Coronary artery (tissue), 2 donors: Measurements from ENCODE around the gene SNX33.
"Not testable (repeated sequence)": the region's sequence is repeated elsewhere in the genome, so short reads cannot be mapped to it uniquely, and the experiment has no call there.

Experiments
- DNase-seq: peaks from one replicate; pipeline ENCODE4 v3.0.0-alpha.2; 2017; ENCODE audit warnings: low spot score
- H3K27ac ChIP-seq, 2 donors: fragments of 200-600 bp; sonication (generic); one replicate each; pipeline ENCODE4 v1.5.1; 2016 to 2019
- H3K4me3 ChIP-seq: fragments of 200-600 bp; sonication (generic); 2 replicates; pipeline ENCODE4 v1.5.1; 2016; ENCODE audit warnings: mild to moderate bottlenecking, moderate library complexity
- TF ChIP-seq, protein P1 (sequence below): fragments of 200-600 bp; sonication (generic); IDR thresholded peaks from one replicate; pipeline ENCODE4 v1.5.1; 2019; ENCODE audit warnings: antibody characterized with exemption

Gene SNX33

DNA sequence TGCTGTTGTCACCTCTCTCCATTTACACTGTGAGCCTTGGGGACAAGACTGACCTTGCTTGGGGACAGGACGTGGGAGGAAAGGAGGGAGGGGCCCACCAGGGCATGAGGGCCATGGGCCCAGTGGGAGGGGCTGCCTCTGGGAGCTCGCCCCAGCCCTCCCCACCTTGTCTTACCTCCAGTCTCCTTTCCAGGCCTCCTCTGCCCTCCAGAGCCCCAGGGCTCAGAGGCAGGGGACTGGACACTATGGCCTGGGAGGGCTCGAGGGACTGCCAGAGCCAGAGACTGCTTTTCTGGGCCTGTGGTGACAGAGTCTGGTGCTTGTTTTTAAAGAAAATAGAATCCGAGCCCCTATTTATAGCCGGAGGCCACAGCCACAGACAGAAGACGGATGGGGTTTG lies 54.7 kb downstream of the SNX33 start:
- H3K27ac ChIP-seq, result peak overlapping the region; percentile 95 to 98
- H3K4me3 ChIP-seq, result peak overlapping the region; percentile 13
- no peak for DNase-seq
- TF ChIP-seq, protein P1, sequence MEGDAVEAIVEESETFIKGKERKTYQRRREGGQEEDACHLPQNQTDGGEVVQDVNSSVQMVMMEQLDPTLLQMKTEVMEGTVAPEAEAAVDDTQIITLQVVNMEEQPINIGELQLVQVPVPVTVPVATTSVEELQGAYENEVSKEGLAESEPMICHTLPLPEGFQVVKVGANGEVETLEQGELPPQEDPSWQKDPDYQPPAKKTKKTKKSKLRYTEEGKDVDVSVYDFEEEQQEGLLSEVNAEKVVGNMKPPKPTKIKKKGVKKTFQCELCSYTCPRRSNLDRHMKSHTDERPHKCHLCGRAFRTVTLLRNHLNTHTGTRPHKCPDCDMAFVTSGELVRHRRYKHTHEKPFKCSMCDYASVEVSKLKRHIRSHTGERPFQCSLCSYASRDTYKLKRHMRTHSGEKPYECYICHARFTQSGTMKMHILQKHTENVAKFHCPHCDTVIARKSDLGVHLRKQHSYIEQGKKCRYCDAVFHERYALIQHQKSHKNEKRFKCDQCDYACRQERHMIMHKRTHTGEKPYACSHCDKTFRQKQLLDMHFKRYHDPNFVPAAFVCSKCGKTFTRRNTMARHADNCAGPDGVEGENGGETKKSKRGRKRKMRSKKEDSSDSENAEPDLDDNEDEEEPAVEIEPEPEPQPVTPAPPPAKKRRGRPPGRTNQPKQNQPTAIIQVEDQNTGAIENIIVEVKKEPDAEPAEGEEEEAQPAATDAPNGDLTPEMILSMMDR, result no peak

DNA sequence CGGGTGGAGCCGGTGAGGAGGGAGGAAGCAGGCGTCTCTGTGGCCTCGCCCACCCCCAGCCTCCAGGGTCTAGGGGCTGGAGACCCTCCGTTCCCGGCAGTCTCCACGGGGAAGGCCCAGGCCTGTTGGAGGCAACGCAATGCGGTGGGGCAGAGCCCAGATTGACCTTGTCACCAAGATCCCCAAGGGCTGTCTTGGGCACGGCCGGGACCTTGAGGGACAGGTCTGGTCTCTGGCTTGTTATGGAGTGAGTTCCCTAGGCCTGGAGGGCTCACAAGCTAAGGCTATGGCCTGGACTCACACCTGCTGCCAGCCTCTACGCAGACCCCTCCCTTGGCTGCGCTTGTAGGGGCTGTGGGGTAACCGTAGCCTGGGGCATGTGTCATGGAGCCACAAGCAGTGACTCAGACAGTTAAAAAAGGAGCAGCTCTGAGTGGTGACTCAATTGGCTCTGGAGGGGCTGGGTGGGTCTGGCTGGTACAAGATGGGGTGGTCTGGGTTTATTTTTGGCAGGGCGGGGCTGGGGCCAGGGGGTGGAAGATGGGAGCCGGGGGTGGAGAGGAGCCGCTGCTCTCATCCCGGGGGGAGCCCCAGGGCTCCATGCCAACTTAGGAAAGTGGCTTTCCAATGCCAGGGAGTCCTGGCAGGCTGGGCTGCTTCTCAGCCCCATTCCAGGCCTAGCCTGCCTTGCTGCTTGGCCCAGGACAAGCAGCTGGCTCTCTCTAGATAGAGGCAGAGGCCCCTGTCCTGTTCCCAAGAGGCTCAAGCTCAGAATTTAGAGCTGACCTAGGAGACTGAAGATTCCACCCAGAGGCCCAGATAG lies 55.9 kb downstream of the SNX33 start:
- peak overlapping the region; percentile 89 to 95 for H3K27ac ChIP-seq
- DNase-seq, result not testable (repeated sequence)
- peak overlapping the region; percentile 57 for H3K4me3 ChIP-seq

DNA sequence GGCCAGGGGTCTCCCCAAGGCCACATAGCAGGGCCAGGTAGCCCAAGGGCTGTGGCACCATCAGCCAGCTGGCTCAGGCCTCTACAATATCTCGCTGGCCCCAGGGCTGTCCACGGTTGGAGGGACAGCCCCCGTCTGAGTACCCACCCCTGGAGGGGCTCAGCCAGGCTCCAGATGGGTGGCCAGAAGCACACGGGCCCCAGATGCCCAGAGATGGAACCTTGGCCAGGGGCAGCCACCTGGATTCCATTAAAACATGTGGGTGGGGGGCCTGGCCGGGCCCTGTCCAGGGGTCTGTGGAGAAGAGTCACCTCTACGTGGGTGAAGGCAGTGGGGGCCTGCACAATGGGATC lies 56.5 kb downstream of the SNX33 start:
- Histone ChIP-seq H3K27ac (peak overlapping the region; percentile 89 to 95), H3K4me3 (peak overlapping the region; percentile 57)
- TF ChIP-seq, protein P1, result no peak
- DNase-seq, result no peak

DNA sequence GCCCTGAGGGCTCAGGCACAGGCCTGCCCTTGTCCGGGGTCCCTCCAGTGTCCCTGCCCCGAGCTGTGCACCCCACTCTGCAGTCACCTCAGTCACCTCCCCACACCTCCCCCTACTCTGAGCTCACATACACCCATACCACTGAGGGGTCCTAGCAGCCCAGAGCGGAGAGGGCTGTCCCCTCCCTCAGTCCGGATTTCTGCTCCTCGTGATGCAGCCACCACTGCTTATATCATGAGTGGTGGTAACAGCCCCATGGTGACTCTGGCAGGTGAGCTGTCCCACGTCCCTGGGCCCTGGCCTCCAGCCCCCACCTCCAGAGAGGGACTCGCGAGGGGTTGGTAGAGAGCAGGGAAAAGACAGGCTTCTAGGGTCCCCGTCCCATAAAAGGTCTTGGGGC lies 56.9 kb downstream of the SNX33 start:
- H3K4me3 ChIP-seq, result peak overlapping the region; percentile 57
- TF ChIP-seq, protein P1, result no peak
- H3K27ac ChIP-seq, result peak overlapping the region; percentile 89 to 95
- no peak for DNase-seq

DNA sequence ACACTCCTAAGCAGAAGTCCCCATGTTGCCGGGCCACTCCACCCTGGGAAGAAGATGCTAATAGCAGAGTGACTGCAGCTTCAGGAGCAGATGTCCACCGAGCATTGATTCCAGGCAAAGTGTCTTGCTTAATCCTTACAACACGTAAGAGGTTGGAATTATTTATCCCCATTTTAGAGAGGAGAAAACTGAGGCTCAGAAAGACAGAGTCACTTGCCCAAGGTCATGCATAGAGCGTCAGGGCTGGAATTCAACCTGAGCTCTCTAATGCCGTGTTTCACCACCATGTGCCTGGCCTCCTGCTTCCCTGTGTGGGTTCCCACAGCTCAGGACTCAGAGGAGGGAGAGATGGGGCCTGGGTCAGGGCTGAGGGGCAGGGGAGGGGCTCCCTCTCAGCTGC lies 57.7 kb downstream of the SNX33 start:
- H3K4me3 ChIP-seq, result peak overlapping the region; percentile 57
- DNase-seq, result not testable (repeated sequence)
- peak overlapping the region; percentile 89 to 95 for H3K27ac ChIP-seq

DNA sequence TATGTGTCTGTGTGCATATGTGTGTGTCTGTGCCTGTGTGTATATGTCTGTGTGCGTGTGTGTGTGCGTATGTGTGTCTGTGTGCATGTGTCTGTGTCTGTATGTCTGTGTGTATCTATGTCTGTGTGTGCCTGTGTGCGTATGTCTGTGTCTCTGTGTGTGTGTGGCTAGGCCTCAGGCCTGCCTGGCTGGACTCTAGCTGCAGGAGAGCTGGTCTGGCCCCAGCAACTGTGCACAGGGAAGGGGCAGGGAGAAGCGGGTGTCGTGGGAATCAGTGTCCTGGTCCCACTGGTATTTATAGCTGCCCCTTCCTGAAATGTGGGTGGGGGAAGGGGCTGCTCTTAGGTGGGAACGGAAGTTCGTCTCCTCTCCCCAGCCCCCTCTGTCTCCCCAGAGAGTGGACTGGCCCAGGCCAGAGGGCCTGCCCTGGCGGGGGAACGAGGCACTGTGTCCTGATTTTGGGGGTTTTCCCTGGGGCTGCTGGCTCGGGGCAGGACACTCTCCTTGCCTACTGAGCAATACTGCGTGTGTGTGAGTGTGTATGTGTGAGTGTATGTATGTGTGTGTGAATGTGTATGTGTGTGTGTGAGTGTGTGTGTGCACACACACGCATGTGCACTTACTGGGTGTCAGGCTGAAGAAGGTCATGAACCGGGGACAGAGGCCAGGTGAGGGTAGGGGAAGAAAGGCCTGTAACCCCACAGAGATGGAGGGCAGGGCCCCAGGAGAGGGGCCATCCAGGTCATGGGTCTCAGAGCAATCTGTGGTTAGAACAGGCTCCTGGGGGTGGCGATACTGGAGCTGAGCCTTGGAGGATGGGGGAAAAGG lies 58.4 kb downstream of the SNX33 start:
- DNase-seq, result no peak
- peak overlapping the region; percentile 89 to 95 for H3K27ac ChIP-seq
- TF ChIP-seq, protein P1, result no peak
- peak overlapping the region; percentile 57 for H3K4me3 ChIP-seq

DNA sequence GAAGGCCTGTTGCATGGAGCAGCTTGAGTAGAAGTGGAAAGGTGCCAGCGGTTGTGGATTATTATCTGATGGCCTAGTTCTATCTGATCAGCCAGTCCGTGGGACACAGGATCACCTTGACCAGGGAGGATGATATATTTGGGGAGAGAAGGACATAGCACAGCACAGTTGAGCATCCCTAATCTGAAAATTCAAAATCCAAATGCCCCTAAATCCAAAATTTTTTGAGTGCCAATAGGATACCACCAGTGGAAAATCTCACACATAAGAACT lies 58.9 kb downstream of the SNX33 start:
- TF ChIP-seq, protein P1, result no peak
- Histone ChIP-seq H3K4me3 (peak overlapping the region; percentile 57), H3K27ac (peak overlapping the region; percentile 89 to 95)
- DNase-seq, result no peak

DNA sequence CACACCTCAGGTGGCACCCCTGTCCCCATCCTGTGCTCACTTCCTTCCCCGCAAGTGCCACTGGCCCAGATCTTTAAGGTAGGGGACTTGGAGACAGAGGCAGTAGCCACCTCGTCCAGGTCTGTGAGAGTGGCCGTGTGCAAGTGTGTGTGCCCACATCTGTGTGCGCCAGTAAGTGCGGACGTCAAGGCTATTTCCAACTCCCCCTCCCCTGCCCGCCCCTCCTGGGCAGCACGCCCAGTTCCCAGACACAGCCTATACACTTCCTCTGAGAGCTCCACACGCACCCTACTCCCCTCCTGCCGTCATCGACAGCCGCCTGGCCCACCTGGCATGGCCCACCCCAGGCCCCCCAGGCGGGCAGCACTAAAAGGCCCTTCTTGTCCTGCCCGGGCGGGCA lies 61.7 kb downstream of the SNX33 start:
- Histone ChIP-seq H3K4me3 (peak overlapping the region; percentile 66), H3K27ac (peak overlapping the region; percentile 89 to 97)
- peak; percentile 95 for DNase-seq

DNA sequence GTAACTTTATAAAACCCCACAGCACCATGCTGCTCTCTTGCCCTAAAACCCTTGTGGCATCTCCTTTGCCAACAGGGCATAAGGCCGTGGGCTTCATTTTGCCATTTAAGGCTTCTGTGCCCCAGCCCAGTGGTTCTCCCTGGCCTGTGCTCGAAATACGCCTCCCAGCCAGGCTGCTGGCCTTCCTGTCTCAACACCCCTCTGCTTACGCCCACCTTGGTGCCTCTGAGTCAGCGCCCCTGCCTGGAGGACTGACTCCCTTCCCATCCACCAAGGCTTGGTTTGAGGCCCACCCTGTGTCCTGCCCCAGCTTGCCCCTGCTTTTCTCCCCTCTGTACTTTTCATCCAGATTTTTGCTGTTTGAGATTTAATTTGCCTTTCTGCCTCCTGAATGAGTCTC lies 63.2 kb downstream of the SNX33 start:
- DNase-seq, result not testable (repeated sequence)
- Histone ChIP-seq H3K27ac (peak overlapping the region; percentile 89 to 97), H3K4me3 (peak overlapping the region; percentile 66)

DNA sequence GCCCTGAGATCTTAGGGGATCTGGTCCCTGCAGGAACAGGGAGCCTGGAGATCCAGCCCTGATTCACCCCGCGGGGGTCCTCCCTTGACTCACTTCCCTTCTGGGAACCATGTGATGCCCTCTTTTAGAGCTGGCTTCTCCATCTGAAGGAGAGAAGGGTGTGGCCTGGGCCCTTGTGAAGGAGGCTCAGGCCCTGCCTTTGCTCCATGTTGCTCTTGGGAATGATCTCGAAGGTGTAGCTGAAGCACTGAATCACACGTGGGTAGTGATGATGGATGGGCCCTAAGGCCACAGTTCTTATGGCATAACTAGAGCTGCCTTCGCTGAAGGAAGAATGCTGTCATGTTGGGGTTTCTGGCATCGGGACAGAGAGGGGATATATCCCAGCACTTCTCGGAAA lies 63.8 kb downstream of the SNX33 start:
- peak overlapping the region; percentile 83 for H3K4me3 ChIP-seq
- DNase-seq, result not testable (repeated sequence)
- peak overlapping the region; percentile 93 to 98 for H3K27ac ChIP-seq
